Right cardiac atrium (tissue), 5 donors: ENCODE data around the gene EIPR1. TPM values are rescaled to one million over a fixed set of nuclear protein-coding genes. Genes with fewer than 3 reads are reported as not detected.

Experiments
- ATAC-seq, 2 donors: fragments of 200-7000 bp; cut with Tn5 transposase; one replicate each; pipeline versions ENCODE4 v1.8.0 to v1.9.1; 2020; ENCODE audit warnings: moderate library complexity in 2 of 2, mild to moderate bottlenecking in 1 of 2
- DNase-seq, 3 donors: peaks; one replicate each; pipeline ENCODE4 v3.0.0-alpha.2; 2020
- H3K27ac ChIP-seq: one replicate; pipeline ENCODE4 v1.5.1; 2013; ENCODE audit warnings: mild to moderate bottlenecking, low read length, control low read depth, moderate library complexity
- H3K27me3 ChIP-seq: one replicate; pipeline ENCODE4 v1.6.1; 2013; ENCODE audit not compliant: control insufficient read depth, insufficient read depth
- H3K4me1 ChIP-seq: one replicate; pipeline ENCODE4 v1.6.1; 2013; ENCODE audit warnings: low read length; ENCODE audit not compliant: control insufficient read depth, insufficient read depth
- H3K4me3 ChIP-seq: one replicate; pipeline ENCODE4 v1.5.1; 2013; ENCODE audit warnings: low read length, control low read depth
- H3K9me3 ChIP-seq: one replicate; pipeline ENCODE4 v1.6.1; 2013; ENCODE audit warnings: low read length; ENCODE audit not compliant: control insufficient read depth
- WGBS: extraction: QIAGEN DNeasy Blood & Tissue Kit; methylation state at CpG from one replicate; pipeline ENCODE4 v1.1.7; 2013; 5-methylcytosine and 5-hydroxymethylcytosine counted together
- intact Hi-C, 4 donors: fragments of 100-400 bp; cut with DNase I; formaldehyde crosslinking; loops; one replicate each; pipeline versions ENCODE4 v1.11.0 to v1.14.0; 2022 to 2023
- polyA plus RNA-seq: library from polyadenylated mRNA; stranded (reverse); fragments of 200-250 nt; gene quantifications from one replicate; pipeline ENCODE4 v1.2.3, GENCODE V29; 2013
- total RNA-seq, 4 donors: library from RNA; stranded (reverse); fragmentation: NEBNext Ultra II Directional; extraction: Animal tissue kit (Norgen Biotek cat#: 25700); gene quantifications; one replicate each; pipeline ENCODE4 v1.2.1, GENCODE V29; 2021
- donor health status: healthy with polysubstance abuse.
- donor health status: DM: no; HTN: yes; CAD: no.
- donor health status: DM: no; HTN: no; CAD: no.
- donor health status: DM: no; HTN: yes; CAD: no; lungs with severe emphysema.
- donor health status: DM: yes; HTN: yes; CAD: no.

EIPR1 gene
- total and polyA plus RNA-seq, 5 donors = 8.4 to 12.2 (median 10.6) TPM

DNA sequence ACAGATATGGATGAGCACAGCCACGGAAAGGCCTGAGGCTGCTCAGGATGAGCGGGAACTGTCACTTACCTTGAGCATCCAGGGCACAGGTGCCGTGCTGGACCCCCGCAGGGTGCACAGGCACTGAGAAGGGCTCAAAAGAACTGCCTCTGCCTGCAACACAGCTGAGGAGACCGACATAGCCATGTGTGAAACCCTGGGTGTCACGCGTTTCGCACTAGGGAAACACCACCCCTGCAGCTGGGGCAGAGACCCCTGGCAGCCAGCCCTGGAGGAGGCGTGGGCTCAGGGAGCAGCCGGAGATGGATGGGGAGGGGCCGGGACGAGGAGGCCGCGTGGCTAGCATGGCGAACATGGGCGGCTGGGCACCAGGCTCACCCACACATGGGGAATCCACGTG is 228.9 kb downstream of the EIPR1 start:
- no peak for ATAC-seq
- H3K27ac ChIP-seq = no peak overlapping the region
- intact Hi-C loops = no loop called here
- H3K4me3 ChIP-seq = no peak overlapping the region
- H3K27me3 ChIP-seq = no peaks in the 10 kb centered on the region
- no peaks in the 10 kb centered on the region for H3K9me3 ChIP-seq
- H3K4me1 ChIP-seq = no peaks in the 10 kb centered on the region
- DNase-seq = no peak
- 87% methylated on average over 17 of the region's 17 CpGs for WGBS

DNA sequence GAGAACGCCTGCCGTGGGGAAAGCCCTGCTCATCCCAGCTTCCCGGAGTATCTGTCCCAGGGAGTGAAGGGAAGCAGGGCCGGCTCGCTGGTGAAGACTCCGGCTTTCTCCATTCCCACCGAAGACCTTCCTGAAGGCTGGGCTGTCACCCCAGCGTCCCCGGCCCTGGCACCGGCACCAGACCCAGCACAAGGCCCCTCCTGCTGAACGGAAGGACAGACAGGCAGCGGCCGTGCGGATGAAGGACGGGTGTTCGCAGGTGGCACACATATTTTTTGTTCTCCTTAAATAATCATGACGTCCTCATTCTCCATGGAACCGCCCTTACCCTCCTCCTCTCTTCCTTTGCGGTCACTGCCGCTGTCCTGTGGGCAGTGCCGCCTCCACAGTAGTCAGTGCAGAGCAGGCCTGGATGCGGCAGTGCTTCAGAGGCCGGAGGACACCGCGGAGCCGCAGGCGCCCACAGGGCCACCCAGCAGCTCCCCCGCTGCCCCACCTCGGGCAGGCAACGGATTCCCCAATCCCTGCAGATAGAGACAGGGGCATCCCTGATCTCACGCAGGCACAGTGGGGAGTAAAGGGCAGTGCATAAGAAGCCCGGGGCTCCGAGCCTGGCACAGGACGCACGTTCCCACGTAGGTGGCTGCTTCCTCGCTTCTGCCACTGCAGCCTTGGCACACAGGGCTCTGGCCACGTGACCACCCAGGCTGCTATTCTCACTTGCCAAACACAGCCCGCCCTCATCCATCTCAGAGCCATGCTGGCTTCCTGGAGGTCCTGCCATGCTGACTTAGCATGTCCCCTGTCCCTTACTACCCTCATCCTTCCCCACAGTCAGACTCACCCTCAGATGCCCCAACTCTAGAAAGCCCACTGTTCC is 229.7 kb downstream of the EIPR1 start:
- intact Hi-C loops = no loop called here
- Histone ChIP-seq H3K9me3 (no peaks in the 10 kb centered on the region), H3K4me1 (no peaks in the 10 kb centered on the region), H3K27ac (no peak overlapping the region), H3K4me3 (no peak overlapping the region), H3K27me3 (no peaks in the 10 kb centered on the region)
- 88% methylated on average over 39 of the region's 39 CpGs for WGBS
- ATAC-seq (no peak), DNase-seq (no peak)

DNA sequence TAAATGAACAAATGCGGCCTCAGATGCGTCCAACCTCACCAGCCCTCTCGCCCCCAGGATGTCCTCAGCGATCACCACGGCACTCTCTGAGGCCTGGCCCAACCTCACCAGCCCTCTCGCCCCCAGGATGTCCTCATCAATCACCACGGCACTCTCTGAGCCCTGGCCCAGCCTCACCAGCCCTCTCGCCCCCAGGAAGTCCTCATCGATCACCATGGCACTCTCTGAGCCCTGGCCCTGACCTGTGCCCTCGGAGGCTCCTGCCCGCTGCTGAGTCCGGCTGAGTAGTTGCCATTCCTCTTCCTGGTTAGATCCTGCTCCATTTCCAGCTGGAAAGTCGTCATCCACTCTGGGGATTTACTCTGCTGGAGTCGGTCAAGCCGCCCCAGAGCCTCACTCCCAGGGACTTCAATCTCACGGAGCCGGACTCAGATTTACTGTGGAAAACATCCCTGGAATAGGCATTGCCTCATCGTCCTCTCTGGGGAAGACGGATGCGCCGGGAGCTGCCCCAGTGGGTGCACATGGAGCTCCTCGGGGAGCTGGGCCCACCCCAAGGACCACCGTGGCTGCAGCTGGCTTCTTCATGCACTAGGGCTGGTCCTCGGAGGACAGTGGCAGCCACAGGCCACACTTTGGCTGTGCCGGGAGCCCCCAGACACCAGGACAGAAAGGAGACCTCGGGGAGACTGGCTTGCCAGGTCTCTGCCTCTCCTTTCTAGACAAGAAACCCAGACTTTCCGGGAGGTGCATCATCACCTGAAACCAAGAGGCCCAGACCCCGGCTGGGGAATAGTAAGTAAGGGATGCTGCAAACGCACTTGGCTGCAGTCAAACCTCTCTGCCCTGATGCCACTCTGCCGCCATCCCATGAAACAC is 230.6 kb downstream of the EIPR1 start:
- ATAC-seq = no peak
- intact Hi-C loops = no loop called here
- WGBS = 76% methylated on average over 30 of the region's 30 CpGs

DNA sequence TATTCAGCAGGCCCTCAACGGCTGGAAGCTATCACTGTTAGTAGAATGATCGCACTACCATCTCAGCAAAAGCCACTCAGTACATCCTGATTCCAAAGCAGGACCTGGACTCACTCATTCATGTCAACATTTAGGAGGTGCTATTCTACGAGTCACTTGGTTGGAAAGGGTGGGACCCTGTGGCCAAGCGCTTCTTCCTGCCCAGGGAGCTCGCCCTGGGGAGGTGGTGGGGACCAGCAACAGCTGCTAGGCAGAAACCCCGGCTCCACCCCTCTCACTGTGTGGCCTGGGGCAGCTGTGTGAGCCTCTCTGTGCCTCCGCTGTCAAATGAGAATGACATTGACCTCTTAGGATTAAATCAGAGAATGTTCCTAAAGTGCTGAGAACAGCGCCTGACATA is 231.4 kb downstream of the EIPR1 start:
- Histone ChIP-seq H3K4me1 (no peaks in the 10 kb centered on the region), H3K27me3 (no peaks in the 10 kb centered on the region), H3K27ac (no peak overlapping the region), H3K4me3 (no peak overlapping the region), H3K9me3 (no peaks in the 10 kb centered on the region)
- 71% methylated on average over 8 of the region's 8 CpGs for WGBS
- ATAC-seq (no peak), DNase-seq (no peak)
- intact Hi-C loops = no loop called here

More for the DNA sequence above, 230.6 kb downstream of the EIPR1 start:
- DNase-seq = no peak
- H3K27me3 ChIP-seq = no peaks in the 10 kb centered on the region
- H3K9me3 ChIP-seq = no peaks in the 10 kb centered on the region
- H3K27ac ChIP-seq = no peak overlapping the region
- no peaks in the 10 kb centered on the region for H3K4me1 ChIP-seq
- no peak overlapping the region for H3K4me3 ChIP-seq

DNA sequence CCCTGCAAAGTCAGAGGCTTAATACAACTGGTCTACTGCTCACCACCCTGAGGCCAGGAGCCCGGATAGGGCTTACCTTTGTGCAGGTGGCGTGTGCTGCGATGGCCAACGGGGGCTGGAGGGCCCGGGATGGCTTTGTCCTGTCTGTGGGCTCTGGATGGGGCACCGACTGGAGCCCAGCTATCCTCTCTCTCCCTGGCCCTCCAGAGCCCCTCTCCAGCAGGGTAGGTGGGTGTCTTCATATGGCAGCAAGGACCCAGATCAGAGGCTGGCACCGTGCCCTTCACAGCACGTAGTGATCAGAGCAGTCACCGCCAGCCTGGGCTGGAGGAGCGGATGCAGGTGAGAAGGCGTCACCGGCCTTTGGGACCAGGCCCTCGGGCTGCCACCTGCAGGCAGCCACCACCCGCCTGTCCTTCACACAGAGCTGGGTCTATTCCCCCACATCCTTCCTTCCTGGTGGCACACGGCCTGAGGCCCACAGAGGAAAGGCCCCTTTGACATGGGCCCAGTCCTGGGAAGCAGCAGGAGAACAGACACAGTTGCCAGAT is 232.1 kb downstream of the EIPR1 start:
- DNase-seq (no peak), ATAC-seq (no peak)
- 85% methylated on average over 15 of the region's 15 CpGs for whole genome bisulfite sequencing
- no peak overlapping the region for H3K4me3 ChIP-seq
- H3K27ac ChIP-seq = no peak overlapping the region
- H3K9me3 ChIP-seq = no peaks in the 10 kb centered on the region
- H3K4me1 ChIP-seq = no peaks in the 10 kb centered on the region
- intact Hi-C loops = no loop called here
- H3K27me3 ChIP-seq = no peaks in the 10 kb centered on the region

DNA sequence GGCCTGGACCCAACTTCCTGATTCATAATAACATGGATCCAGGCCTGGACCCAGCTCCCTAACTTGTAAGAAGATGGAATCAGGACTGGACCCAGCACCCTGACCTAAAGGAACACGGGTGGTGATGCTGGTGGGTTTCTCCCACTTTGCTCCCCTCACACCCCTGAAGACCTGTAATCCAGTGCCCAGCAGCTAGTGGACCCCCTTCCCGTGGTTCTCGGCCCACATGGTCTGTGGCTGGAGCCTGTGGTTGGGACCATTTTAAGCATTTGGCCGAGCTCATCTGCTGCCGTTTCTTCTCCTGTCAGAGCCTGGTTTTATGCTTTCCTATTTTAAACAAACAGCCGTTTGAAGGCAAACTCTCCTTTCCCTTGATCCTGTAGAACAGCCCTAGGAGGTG is 232.8 kb downstream of the EIPR1 start:
- intact Hi-C loops = no loop called here
- Histone ChIP-seq H3K9me3 (no peaks in the 10 kb centered on the region), H3K4me3 (no peak overlapping the region), H3K27ac (no peak overlapping the region), H3K27me3 (no peaks in the 10 kb centered on the region), H3K4me1 (no peaks in the 10 kb centered on the region)
- DNase-seq (no peak), ATAC-seq (no peak)
- 79% methylated on average over 6 of the region's 6 CpGs for WGBS

DNA sequence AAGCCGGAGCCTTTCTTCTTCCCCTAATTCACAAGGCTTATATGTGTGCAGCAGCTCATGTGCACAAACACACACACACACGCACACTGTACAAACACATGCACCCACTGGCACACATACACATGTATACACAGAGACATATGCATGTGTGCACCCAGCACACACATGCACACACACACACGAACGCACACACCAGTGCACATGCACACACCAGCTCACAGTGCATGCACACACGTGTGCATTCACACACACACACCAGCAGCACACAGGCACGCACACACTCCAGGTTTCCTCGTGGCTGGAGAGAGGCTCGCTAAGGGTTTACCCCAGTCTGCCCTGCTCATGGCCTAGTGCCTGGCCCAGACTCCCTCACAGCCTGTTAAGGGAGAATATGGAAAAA is 234.0 kb downstream of the EIPR1 start:
- ATAC-seq (no peak), DNase-seq (no peak)
- whole genome bisulfite sequencing = 71% methylated on average over 8 of the region's 8 CpGs
- Histone ChIP-seq H3K4me1 (no peaks in the 10 kb centered on the region), H3K27ac (no peak overlapping the region), H3K9me3 (no peaks in the 10 kb centered on the region), H3K27me3 (no peaks in the 10 kb centered on the region), H3K4me3 (no peak overlapping the region)
- intact Hi-C loops = no loop called here

DNA sequence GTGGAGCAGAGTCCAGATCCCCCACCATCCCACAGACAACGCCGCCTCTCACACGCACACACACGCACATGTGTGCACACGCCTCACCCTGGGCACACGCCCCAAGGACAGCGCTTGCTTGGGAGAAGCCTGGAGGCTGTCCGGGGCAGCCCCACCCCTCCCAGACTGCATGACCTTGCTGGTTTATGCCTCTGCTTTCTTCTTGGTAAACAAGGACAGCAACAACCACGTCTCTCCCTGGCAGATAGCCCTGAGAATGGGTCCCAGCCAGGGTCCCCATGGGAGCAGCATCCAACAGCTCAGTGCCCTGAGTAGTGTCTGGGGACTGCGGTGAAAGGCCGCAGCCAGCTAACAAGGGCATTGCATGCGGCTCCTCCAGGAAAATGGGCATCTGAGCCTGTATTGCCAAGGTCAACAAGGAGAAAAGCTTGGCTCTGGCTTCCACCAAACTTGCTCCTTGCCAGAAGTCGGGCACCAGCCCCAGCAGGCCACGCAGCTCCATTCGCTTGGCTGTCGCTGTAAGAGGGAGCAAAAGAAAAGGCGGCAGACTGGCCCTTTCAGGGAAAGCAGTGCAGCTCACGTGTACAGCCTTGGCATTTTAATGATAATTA is 234.6 kb downstream of the EIPR1 start:
- WGBS = 85% methylated on average over 18 of the region's 18 CpGs
- Histone ChIP-seq H3K4me3 (no peak overlapping the region), H3K9me3 (no peaks in the 10 kb centered on the region), H3K4me1 (no peaks in the 10 kb centered on the region), H3K27ac (no peak overlapping the region), H3K27me3 (no peaks in the 10 kb centered on the region)
- ATAC-seq = peak in 1 of 2 donors; percentile 52
- no peak for DNase-seq
- intact Hi-C loops = no loop called here

DNA sequence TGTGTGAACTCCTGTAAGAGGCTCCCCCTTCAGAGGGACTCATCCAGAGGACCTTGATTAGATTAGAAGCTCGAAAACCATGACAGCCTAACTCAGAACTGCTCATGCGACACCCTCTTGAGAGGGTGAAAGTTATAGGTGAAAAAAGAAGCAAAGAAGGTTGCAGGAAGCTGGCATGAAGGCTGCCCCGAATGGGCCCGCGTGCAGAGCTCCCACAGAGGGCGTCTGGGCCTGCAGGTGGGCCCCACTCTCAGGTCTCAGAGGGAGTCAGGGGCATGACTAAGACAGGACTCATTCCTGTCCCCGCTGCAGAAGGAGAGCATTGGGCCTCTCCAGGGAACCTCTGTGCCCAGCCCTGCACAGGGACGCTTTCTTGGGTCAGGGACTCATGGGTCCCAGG is 235.4 kb downstream of the EIPR1 start:
- Histone ChIP-seq H3K27me3 (no peaks in the 10 kb centered on the region), H3K4me1 (no peaks in the 10 kb centered on the region), H3K9me3 (no peaks in the 10 kb centered on the region), H3K4me3 (no peak overlapping the region), H3K27ac (no peak overlapping the region)
- no peak for DNase-seq
- intact Hi-C loops = no loop called here
- WGBS = 90% methylated on average over 8 of the region's 8 CpGs
- no peak for ATAC-seq

DNA sequence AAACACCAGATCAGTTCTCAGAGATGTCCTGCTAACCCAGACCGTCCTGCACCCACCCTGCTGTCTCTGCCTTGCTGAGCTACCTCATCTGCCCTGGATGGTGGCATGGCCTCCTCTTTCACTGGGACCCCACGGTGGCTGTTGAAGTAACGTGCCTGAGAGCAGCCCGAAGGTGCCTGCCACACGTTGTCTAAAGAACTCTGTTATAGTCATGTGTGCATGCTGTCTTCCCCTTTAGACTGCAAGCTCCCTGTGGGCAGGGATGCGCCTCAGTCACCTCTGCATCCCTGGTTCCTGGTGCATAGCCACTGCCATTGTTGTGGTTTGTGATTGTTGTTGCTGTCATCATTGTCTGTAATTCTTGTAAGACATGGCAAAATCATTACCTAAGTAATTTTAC is 235.9 kb downstream of the EIPR1 start:
- no peaks in the 10 kb centered on the region for H3K27me3 ChIP-seq
- DNase-seq (no peak), ATAC-seq (no peak)
- H3K27ac ChIP-seq = no peak overlapping the region
- H3K9me3 ChIP-seq = no peaks in the 10 kb centered on the region
- no peak overlapping the region for H3K4me3 ChIP-seq
- H3K4me1 ChIP-seq = no peaks in the 10 kb centered on the region
- intact Hi-C loops = no loop called here
- 95% methylated on average over 6 of the region's 6 CpGs for WGBS
